PC-9 (cell line): Measurements from ENCODE around the gene GPS1. TPM values are rescaled to one million over a fixed set of nuclear protein-coding genes. Genes with fewer than 3 reads are reported as not detected.

Experiments used
- BruUV-seq: library from RNA; stranded (reverse); fragments of 400-500 nt; replicated peaks from 2 replicates; lab custom pipeline; 2021; lab: Mats Ljungman, UMichigan
- CTCF ChIA-PET: fragments of 300-600 bp; sonication (Branson Sonifier 250); formaldehyde crosslinking; loops from one replicate; lab custom pipeline; 2022; ENCODE audit warnings: antibody characterized with exemption; lab: Charles Lee
- POLR2A ChIA-PET: fragments of 300-600 bp; sonication (Branson Sonifier 250); formaldehyde crosslinking; loops from one replicate; lab custom pipeline; 2022; ENCODE audit warnings: antibody characterized with exemption; ENCODE audit not compliant: unreplicated experiment; lab: Charles Lee
- DNase-seq, 2 experiments: peaks; one replicate each; pipeline versions ENCODE4 v3.0.0 to v3.0.0-alpha.2; 2015 to 2022; ENCODE audit warnings: mixed read lengths in 1 of 2
- H2AFZ ChIP-seq: fragments of 200-600 bp; sonication (generic); 2 replicates; pipeline ENCODE4 v1.8.1; 2017; ENCODE audit warnings: antibody characterized with exemption
- H3F3A ChIP-seq: fragments of 200-600 bp; sonication (generic); 2 replicates; pipeline ENCODE4 v1.8.1; 2017; ENCODE audit warnings: antibody characterized with exemption, mild to moderate bottlenecking, low read depth; ENCODE audit not compliant: insufficient read depth
- H3K27ac ChIP-seq: fragments of 200-600 bp; sonication (generic); 2 replicates; pipeline ENCODE4 v1.6.1; 2016; ENCODE audit warnings: mixed run types
- H3K27me3 ChIP-seq: fragments of 200-600 bp; sonication (generic); 2 replicates; pipeline ENCODE4 v1.6.1; 2016; ENCODE audit warnings: low read depth, mixed run types; ENCODE audit not compliant: insufficient read depth
- H3K36me3 ChIP-seq: fragments of 200-600 bp; sonication (generic); 2 replicates; pipeline ENCODE4 v1.6.1; 2016; ENCODE audit warnings: low read depth, mixed run types
- H3K4me1 ChIP-seq: fragments of 200-600 bp; sonication (generic); replicated peaks from 2 replicates; pipeline ENCODE4 v1.6.1; 2016; ENCODE audit warnings: mixed run types; ENCODE audit not compliant: insufficient read depth
- H3K4me2 ChIP-seq: fragments of 200-600 bp; sonication (generic); 2 replicates; pipeline ENCODE4 v1.6.1; 2017; ENCODE audit warnings: mixed run types
- H3K4me3 ChIP-seq: fragments of 200-600 bp; sonication (generic); 2 replicates; pipeline ENCODE4 v1.6.1; 2016; ENCODE audit warnings: mixed run types
- H3K79me2 ChIP-seq: fragments of 200-600 bp; sonication (generic); 2 replicates; pipeline ENCODE4 v1.6.1; 2017; ENCODE audit warnings: low read depth, mixed run types
- H3K9me2 ChIP-seq: fragments of 200-600 bp; sonication (generic); 2 replicates; pipeline ENCODE4 v1.8.1; 2017; ENCODE audit warnings: mild to moderate bottlenecking; ENCODE audit not compliant: insufficient read depth
- H3K9me3 ChIP-seq: fragments of 200-600 bp; sonication (generic); 2 replicates; pipeline ENCODE4 v1.8.1; 2016; ENCODE audit warnings: low read depth; ENCODE audit not compliant: insufficient read depth
- H4K20me1 ChIP-seq: fragments of 200-600 bp; sonication (generic); 2 replicates; pipeline ENCODE4 v1.8.1; 2017; ENCODE audit not compliant: insufficient read depth
- EZH2 ChIP-seq: fragments of 200-600 bp; sonication (generic); IDR thresholded peaks from 2 replicates; pipeline ENCODE4 v1.8.0; 2017; ENCODE audit warnings: antibody characterized with exemption, low read depth
- intact Hi-C: fragments of 100-400 bp; cut with micrococcal nuclease; formaldehyde crosslinking; loops from one replicate; pipeline ENCODE4 v1.10.0; 2022; ENCODE audit not compliant: unreplicated experiment
- total RNA-seq: library from RNA; stranded (reverse); gene quantifications from 2 replicates; pipeline ENCODE4 v1.2.3, GENCODE V29; 2021
- TF ChIP-seq, protein P1 (sequence below): fragments of 200-600 bp; sonication (generic); conservative IDR thresholded peaks from 2 replicates; pipeline ENCODE4 v1.6.1; 2017; ENCODE audit warnings: mixed run types, antibody characterized with exemption, mild to moderate bottlenecking, moderate library complexity

The GPS1 gene
- total RNA-seq, 1 experiment from 2014 or later: 121 TPM

GRCh38 chr17:82105882-82106687, 54.4 kb downstream of the GPS1 start:
- H3K4me1 ChIP-seq: peaks cover 70% of the 10 kb centered on the region
- DNase-seq: peak; percentile 94 to 97
- no peaks in the 10 kb centered on the region for H3K36me3 ChIP-seq
- peak overlapping the region; percentile 81 for H3K4me2 ChIP-seq
- TF ChIP-seq, protein P1, sequence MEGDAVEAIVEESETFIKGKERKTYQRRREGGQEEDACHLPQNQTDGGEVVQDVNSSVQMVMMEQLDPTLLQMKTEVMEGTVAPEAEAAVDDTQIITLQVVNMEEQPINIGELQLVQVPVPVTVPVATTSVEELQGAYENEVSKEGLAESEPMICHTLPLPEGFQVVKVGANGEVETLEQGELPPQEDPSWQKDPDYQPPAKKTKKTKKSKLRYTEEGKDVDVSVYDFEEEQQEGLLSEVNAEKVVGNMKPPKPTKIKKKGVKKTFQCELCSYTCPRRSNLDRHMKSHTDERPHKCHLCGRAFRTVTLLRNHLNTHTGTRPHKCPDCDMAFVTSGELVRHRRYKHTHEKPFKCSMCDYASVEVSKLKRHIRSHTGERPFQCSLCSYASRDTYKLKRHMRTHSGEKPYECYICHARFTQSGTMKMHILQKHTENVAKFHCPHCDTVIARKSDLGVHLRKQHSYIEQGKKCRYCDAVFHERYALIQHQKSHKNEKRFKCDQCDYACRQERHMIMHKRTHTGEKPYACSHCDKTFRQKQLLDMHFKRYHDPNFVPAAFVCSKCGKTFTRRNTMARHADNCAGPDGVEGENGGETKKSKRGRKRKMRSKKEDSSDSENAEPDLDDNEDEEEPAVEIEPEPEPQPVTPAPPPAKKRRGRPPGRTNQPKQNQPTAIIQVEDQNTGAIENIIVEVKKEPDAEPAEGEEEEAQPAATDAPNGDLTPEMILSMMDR: peak; percentile 53
- TF ChIP-seq EZH2: no peak
- no peaks in the 10 kb centered on the region for H4K20me1 ChIP-seq
- H3F3A ChIP-seq: peaks cover 46% of the 10 kb centered on the region
- TSS peak; percentile 54 for BruUV-seq
- peak overlapping the region; percentile 54 for H3K4me3 ChIP-seq
- H3K9me3 ChIP-seq: no peaks in the 10 kb centered on the region
- ChIA-PET CTCF (interaction anchor here (1.1 kb wide), 1 partner anchor 68 kb away, joined by 5 read pairs; the partner anchor contains the start of gene DCXR), POLR2A (interaction anchor here (0.5 to 1.7 kb wide), 5 partner anchors 10 to 598 kb away, joined by 4 to 6 read pairs (median 4); no protein-coding TSS in a partner anchor)
- H3K79me2 ChIP-seq: peaks cover 10% of the 10 kb centered on the region
- intact Hi-C loops: loop anchor here (1.0 to 10.0 kb wide), 6 partner anchors 8 to 229 kb away; partner anchors contain the start of genes ALYREF, ANAPC11, DCXR and FASN
- H3K27me3 ChIP-seq: no peaks in the 10 kb centered on the region
- peak overlapping the region; percentile 71 for H3K27ac ChIP-seq
- no peak overlapping the region for H2AFZ ChIP-seq
- no peaks in the 10 kb centered on the region for H3K9me2 ChIP-seq

DNA sequence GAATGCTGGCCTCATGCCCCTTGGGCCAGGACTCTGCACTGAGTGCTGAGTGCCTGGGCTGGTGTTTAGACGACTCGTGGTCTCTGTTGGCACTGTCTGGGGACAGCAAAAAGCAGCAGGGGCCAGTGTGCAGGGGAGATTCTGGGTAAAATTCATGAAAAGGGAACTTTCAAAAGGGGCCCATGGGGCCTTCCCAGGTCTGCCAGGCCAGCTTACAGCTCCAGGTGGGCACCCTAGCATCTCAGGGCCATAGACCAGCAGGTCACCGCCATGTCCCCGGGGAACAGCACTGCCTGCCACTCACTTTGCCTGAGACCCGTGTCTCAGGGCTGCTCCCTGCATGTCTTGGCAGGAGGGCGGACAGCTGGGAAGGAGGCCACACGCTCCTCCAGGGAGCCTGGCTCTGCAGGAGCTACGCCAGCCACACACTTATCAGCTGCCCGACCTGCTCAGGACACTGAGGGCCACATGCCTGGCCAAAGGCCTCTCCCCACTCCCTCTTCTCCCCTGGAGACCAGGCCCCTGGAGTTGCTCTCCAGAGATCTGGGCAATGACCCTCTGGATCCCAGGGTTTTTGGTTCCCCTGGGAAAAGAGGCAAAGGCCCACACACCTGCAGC, 55.1 kb downstream of the GPS1 start:
- DNase-seq: no peak
- no TSS peak for BruUV-seq
- Histone ChIP-seq H3F3A (peaks cover 41% of the 10 kb centered on the region), H2AFZ (no peak overlapping the region), H3K4me1 (peaks cover 63% of the 10 kb centered on the region), H4K20me1 (no peaks in the 10 kb centered on the region), H3K27me3 (no peaks in the 10 kb centered on the region), H3K27ac (peak overlapping the region; percentile 34; the same call in 1 of the 2 replicates), H3K9me3 (no peaks in the 10 kb centered on the region), H3K36me3 (no peaks in the 10 kb centered on the region), H3K79me2 (peaks cover 10% of the 10 kb centered on the region), H3K4me3 (no peak overlapping the region; the same call in 1 of the 2 replicates), H3K4me2 (peak overlapping the region; percentile 81), H3K9me2 (no peaks in the 10 kb centered on the region)
- TF ChIP-seq EZH2: no peak
- TF ChIP-seq, protein P1: no peak
- intact Hi-C loops: loop anchor here (1.0 to 10.0 kb wide), 6 partner anchors 8 to 228 kb away; partner anchors contain the start of genes ALYREF, ANAPC11, DCXR and FASN
- POLR2A ChIA-PET: interaction anchor here (0.6 to 1.7 kb wide), 4 partner anchors 11 to 293 kb away, joined by 4 to 5 read pairs (median 4); no protein-coding TSS in a partner anchor
- CTCF ChIA-PET: interaction anchor here (0.6 to 1.1 kb wide), 2 partner anchors 40 to 69 kb away, joined by 3 to 5 read pairs; partner anchors contain the start of gene DCXR

Other genes with a start within 250 kb of the GPS1 start
- not detected in 2 replicates for gene GCGR, start 247.7 kb upstream of the GPS1 start, total RNA-seq
- 53.8 and 84.0 TPM in 2 replicates for gene MCRIP1, start 218.6 kb upstream of the GPS1 start, total RNA-seq
- not detected in 2 replicates for gene PPP1R27, start 216.8 kb upstream of the GPS1 start, total RNA-seq
- gene P4HB, start 191.4 kb upstream of the GPS1 start, total RNA-seq: 636 and 782 TPM in 2 replicates
- gene ARHGDIA, start 180.6 kb upstream of the GPS1 start, total RNA-seq: 242 and 309 TPM in 2 replicates
- gene ALYREF, start 160.3 kb upstream of the GPS1 start, total RNA-seq: 138 and 156 TPM in 2 replicates
- gene ANAPC11, start 160.2 kb upstream of the GPS1 start, total RNA-seq: 187 and 256 TPM in 2 replicates
- 0.83 and 1.1 TPM in 2 replicates for gene NPB, start 149.7 kb upstream of the GPS1 start, total RNA-seq
- 54.7 and 82.2 TPM in 2 replicates for gene PCYT2, start 140.5 kb upstream of the GPS1 start, total RNA-seq
- 78.3 and 98.5 TPM in 2 replicates for gene SIRT7, start 133.7 kb upstream of the GPS1 start, total RNA-seq
- gene MAFG, start 124.2 kb upstream of the GPS1 start, total RNA-seq: 79.5 and 85.9 TPM in 2 replicates
- 88.9 and 120 TPM in 2 replicates for gene PYCR1, start 114.6 kb upstream of the GPS1 start, total RNA-seq
- not detected in 2 replicates for gene MYADML2, start 104.7 kb upstream of the GPS1 start, total RNA-seq
- gene NOTUM, start 90.7 kb upstream of the GPS1 start, total RNA-seq: 0.33 TPM in 1 of 2 replicates, not detected in the other
- gene ASPSCR1, start 74.3 kb upstream of the GPS1 start, total RNA-seq: 54.9 and 80.0 TPM in 2 replicates
- 115 and 132 TPM in 2 replicates for gene CENPX, start 29.0 kb upstream of the GPS1 start, total RNA-seq
- 41.5 and 42.6 TPM in 2 replicates for gene LRRC45, start 28.6 kb upstream of the GPS1 start, total RNA-seq
- 32.3 and 41.6 TPM in 2 replicates for gene RAC3, start 20.2 kb upstream of the GPS1 start, total RNA-seq
- 120 and 129 TPM in 2 replicates for gene DCXR, start 14.2 kb upstream of the GPS1 start, total RNA-seq
- gene RFNG, start 87 bp upstream of the GPS1 start, total RNA-seq: 40.4 and 49.1 TPM in 2 replicates
- 138 and 175 TPM in 2 replicates for gene DUS1L, start 13.9 kb downstream of the GPS1 start, total RNA-seq
- 455 and 658 TPM in 2 replicates for gene FASN, start 46.3 kb downstream of the GPS1 start, total RNA-seq
- 138 and 140 TPM in 2 replicates for gene CCDC57, start 160.9 kb downstream of the GPS1 start, total RNA-seq
- 157 and 198 TPM in 2 replicates for gene SLC16A3, start 177.1 kb downstream of the GPS1 start, total RNA-seq
- 151 and 181 TPM in 2 replicates for gene CSNK1D, start 221.8 kb downstream of the GPS1 start, total RNA-seq